Heart left ventricle (tissue), 16 donors: ENCODE data around the gene PLA2G12A. TPM values are rescaled to one million over a fixed set of nuclear protein-coding genes. Genes with fewer than 3 reads are reported as not detected.

Experiments used
- ATAC-seq, 4 donors: fragments of 200-7000 bp; cut with Tn5 transposase; one replicate each; pipeline ENCODE4 v1.9.1; 2020 to 2022; ENCODE audit warnings: moderate library complexity in 4 of 4, mild to moderate bottlenecking in 3 of 4, moderate number of reproducible peaks in 1 of 4
- DNase-seq, 5 donors: peaks; one replicate each; pipeline ENCODE4 v3.0.0-alpha.2; 2020
- H3K27ac ChIP-seq, 12 donors: fragments of 200-600 bp; sonication (generic) in 4 of 12; one replicate each; pipeline versions ENCODE4 v1.5.0 to v1.8.0; 2016 to 2022; ENCODE audit warnings: mild to moderate bottlenecking in 2 of 12
- H3K27me3 ChIP-seq, 9 donors: fragments of 200-600 bp; sonication (generic) in 2 of 9; one replicate each; pipeline versions ENCODE4 v1.5.1 to v1.8.0; 2016 to 2022; ENCODE audit warnings: mild to moderate bottlenecking in 3 of 9
- H3K36me3 ChIP-seq, 9 donors: fragments of 200-600 bp; sonication (generic) in 2 of 9; one replicate each; pipeline versions ENCODE4 v1.5.0 to v1.8.0; 2018 to 2022; ENCODE audit warnings: mild to moderate bottlenecking in 2 of 9
- H3K4me1 ChIP-seq, 12 donors: fragments of 200-600 bp; sonication (generic) in 4 of 12; one replicate each; pipeline versions ENCODE4 v1.5.0 to v1.8.0; 2016 to 2022; ENCODE audit warnings: mild to moderate bottlenecking in 3 of 12
- H3K4me3 ChIP-seq, 12 donors: fragments of 200-600 bp; sonication (generic) in 4 of 12; one replicate each; pipeline versions ENCODE4 v1.5.0 to v1.8.0; 2017 to 2022; ENCODE audit warnings: mild to moderate bottlenecking in 9 of 12, moderate library complexity in 4 of 12
- H3K9me3 ChIP-seq, 12 donors: fragments of 200-600 bp; sonication (generic) in 4 of 12; one replicate each; pipeline versions ENCODE4 v1.5.0 to v1.8.0; 2016 to 2022; ENCODE audit warnings: mild to moderate bottlenecking in 1 of 12
- POLR2A ChIP-seq, 2 donors: fragments of 450-650 bp; IDR thresholded peaks; one replicate each; pipeline ENCODE4 v1.6.1; 2017; ENCODE audit warnings: antibody characterized with exemption in 2 of 2, mild to moderate bottlenecking in 2 of 2, moderate library complexity in 2 of 2
- whole genome bisulfite sequencing, 4 donors: extraction: QIAGEN DNeasy Blood & Tissue Kit in 2 of 4; methylation state at CpG; one replicate each; pipeline versions ENCODE4 v1.1.5 to v1.1.7; 2013 to 2018; 5-methylcytosine and 5-hydroxymethylcytosine counted together
- intact Hi-C, 10 donors: fragments of 100-400 bp; cut with DNase I; formaldehyde crosslinking; loops; one replicate each; pipeline versions ENCODE4 v1.11.1 to v1.14.2; 2022
- polyA plus RNA-seq, 2 donors: library from polyadenylated mRNA; stranded (reverse); fragments of 200-250 nt; gene quantifications; one replicate each; pipeline ENCODE4 v1.2.3, GENCODE V29; 2013
- total RNA-seq, 9 donors: library from RNA; depleted of rRNA in 2 of 9; stranded (reverse); fragments of >200 nt in 2 of 9; fragmentation: NEBNext Ultra II Directional in 3 of 9; extraction: Animal tissue kit (Norgen Biotek cat#: 25700) in 3 of 9; gene quantifications; one replicate each; pipeline versions ENCODE4 v1.1.0 to v1.2.4, GENCODE V29; 2016 to 2023
- TF ChIP-seq, protein P1 (sequence below), 12 donors: fragments of 200-600 bp; sonication (generic) in 4 of 12; IDR thresholded peaks; one replicate each; pipeline versions ENCODE4 v1.5.0 to v1.8.0; 2018 to 2022; ENCODE audit warnings: antibody characterized with exemption in 12 of 12, mild to moderate bottlenecking in 5 of 12
- donor health status: ischemic (EF 13 %, LVEDD 7.1; RV severe dilation, severe dysfunction).
- donor health status: healthy with polysubstance abuse.
- donor health status: DM: no; HTN: yes; CAD: no.
- donor health status: DM: no; HTN: no; CAD: no.
- donor health status: ischemic (EF 25% LVEDD 6.9; RV normal size, moderate dysfunction).
- donor health status: ischemic (EF 25% LVEDD 5.7; RV mildly dilated, moderate dysfunction).
- donor health status: healthy.
- donor health status: DM: yes; HTN: yes; CAD: no.
- donor health status: ischemic (EF 35%, LVEDD 5.7; RV mildly dilated, moderate dysfunction).
- donor health status: nonischemic (EF 11% LVEDD 7.7; RV severe dilation, severe dysfunction).
- donor health status: DM: yes; HTN: yes; CAD: no.
- donor health status: PGD.
- donor health status: ischemic (EF 29% LVEDD 5.4; RV normal size, mild dysfunction).
- donor health status: nonischemic (EF 23%, LVEDD 6.1; RV moderate dilation, normal function).

Gene PLA2G12A
- total and polyA plus RNA-seq, 11 donors: 15.7 to 68.5 (median 55.8) TPM

DNA sequence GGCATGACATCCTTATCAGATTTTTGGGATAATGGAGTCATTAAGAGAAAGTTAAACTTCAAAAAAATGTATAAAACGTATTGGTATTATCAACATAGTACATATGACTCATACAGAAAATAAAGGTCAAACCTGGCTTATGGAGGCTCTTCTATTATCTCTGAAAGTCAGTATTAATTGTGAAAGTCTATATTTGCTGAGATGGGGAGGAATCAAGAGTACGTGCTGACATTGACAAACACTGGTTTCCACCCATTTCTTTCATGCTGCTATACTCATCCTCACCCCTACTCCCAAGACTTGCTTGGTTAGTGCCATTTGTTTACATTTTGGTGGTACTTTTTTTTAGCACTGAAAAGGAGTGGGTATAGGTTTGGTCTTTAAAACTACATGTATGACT, 30.8 kb upstream of the PLA2G12A start:
- intact Hi-C loops: no loop called here
- ATAC-seq (no peak), DNase-seq (no peak)
- 83 to 93% (median 87%) methylated on average over 2 of the region's 2 CpGs for WGBS, 4 donors
- Histone ChIP-seq H3K4me3 (no peak overlapping the region), H3K27me3 (no peaks in the 10 kb centered on the region), H3K4me1 (peaks cover 0 to 4% (median 0%) of the 10 kb centered on the region in 12 donors), H3K27ac (no peak overlapping the region), H3K36me3 (peaks cover 0 to 16% (median 0%) of the 10 kb centered on the region in 9 donors), H3K9me3 (no peaks in the 10 kb centered on the region)
- TF ChIP-seq POLR2A (IDR thresholded peaks at IDR 0.05): no peak
- TF ChIP-seq, protein P1, sequence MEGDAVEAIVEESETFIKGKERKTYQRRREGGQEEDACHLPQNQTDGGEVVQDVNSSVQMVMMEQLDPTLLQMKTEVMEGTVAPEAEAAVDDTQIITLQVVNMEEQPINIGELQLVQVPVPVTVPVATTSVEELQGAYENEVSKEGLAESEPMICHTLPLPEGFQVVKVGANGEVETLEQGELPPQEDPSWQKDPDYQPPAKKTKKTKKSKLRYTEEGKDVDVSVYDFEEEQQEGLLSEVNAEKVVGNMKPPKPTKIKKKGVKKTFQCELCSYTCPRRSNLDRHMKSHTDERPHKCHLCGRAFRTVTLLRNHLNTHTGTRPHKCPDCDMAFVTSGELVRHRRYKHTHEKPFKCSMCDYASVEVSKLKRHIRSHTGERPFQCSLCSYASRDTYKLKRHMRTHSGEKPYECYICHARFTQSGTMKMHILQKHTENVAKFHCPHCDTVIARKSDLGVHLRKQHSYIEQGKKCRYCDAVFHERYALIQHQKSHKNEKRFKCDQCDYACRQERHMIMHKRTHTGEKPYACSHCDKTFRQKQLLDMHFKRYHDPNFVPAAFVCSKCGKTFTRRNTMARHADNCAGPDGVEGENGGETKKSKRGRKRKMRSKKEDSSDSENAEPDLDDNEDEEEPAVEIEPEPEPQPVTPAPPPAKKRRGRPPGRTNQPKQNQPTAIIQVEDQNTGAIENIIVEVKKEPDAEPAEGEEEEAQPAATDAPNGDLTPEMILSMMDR (IDR thresholded peaks at IDR 0.05): no peak

DNA sequence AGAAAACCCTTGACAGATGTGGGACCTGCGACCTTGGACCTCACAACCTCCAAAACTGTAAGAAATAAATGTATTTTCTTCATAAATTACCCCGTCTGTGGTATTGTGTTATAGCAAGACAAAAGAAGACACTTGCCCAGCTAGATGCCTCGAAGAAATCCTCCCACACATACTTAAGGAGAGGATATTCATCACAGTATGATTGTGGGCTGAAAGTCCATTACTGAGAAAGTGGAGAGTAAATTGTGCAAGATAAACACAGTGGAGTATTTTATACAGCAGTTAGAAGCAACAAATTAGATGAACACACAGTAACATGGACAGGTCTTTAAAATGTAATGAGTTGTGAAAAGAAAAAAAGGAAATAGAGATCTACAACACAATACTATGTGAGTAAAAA, 25.8 kb upstream of the PLA2G12A start:
- intact Hi-C loops: no loop called here
- DNase-seq: no peak
- no peaks in the 10 kb centered on the region for H3K9me3 ChIP-seq
- H3K4me1 ChIP-seq: no peaks in the 10 kb centered on the region
- H3K4me3 ChIP-seq: no peak overlapping the region
- peaks cover 0 to 6% (median 0%) of the 10 kb centered on the region in 9 donors for H3K36me3 ChIP-seq
- no peak for ATAC-seq
- WGBS, 4 donors: 77 to 86% (median 81%) methylated on average over 3 of the region's 3 CpGs
- no peaks in the 10 kb centered on the region for H3K27me3 ChIP-seq
- no peak for TF ChIP-seq POLR2A (IDR thresholded peaks at IDR 0.05)
- TF ChIP-seq, protein P1 (IDR thresholded peaks at IDR 0.05): no peak
- H3K27ac ChIP-seq: no peak overlapping the region

GRCh38 chr4:109754093-109754857, 24.4 kb upstream of the PLA2G12A start:
- Histone ChIP-seq H3K27me3 (no peaks in the 10 kb centered on the region), H3K4me1 (no peaks in the 10 kb centered on the region), H3K36me3 (peaks cover 0 to 4% (median 0%) of the 10 kb centered on the region in 9 donors), H3K9me3 (no peaks in the 10 kb centered on the region), H3K4me3 (no peak overlapping the region), H3K27ac (no peak overlapping the region)
- ATAC-seq (no peak), DNase-seq (no peak)
- no peak for TF ChIP-seq POLR2A (IDR thresholded peaks at IDR 0.05)
- TF ChIP-seq, protein P1 (IDR thresholded peaks at IDR 0.05): no peak
- intact Hi-C loops: no loop called here
- WGBS, 4 donors: 81 to 91% (median 83%) methylated on average over 7 of the region's 7 CpGs

GRCh38 chr4:109752525-109752924, 22.7 kb upstream of the PLA2G12A start:
- no peak overlapping the region for H3K4me3 ChIP-seq
- H3K4me1 ChIP-seq: no peaks in the 10 kb centered on the region
- H3K36me3 ChIP-seq: peaks cover 0 to 19% (median 0%) of the 10 kb centered on the region in 9 donors
- intact Hi-C loops: no loop called here
- H3K27ac ChIP-seq: no peak overlapping the region
- WGBS, 4 donors: 0 to 66% (median 0%) methylated on average over 1 of the region's 1 CpG
- no peaks in the 10 kb centered on the region for H3K9me3 ChIP-seq
- DNase-seq (no peak), ATAC-seq (no peak)
- no peaks in the 10 kb centered on the region for H3K27me3 ChIP-seq
- TF ChIP-seq POLR2A (IDR thresholded peaks at IDR 0.05): no peak
- TF ChIP-seq, protein P1 (IDR thresholded peaks at IDR 0.05): no peak
